ENCODE results near the gene COL4A3. TPM values are rescaled to one million over a fixed set of nuclear protein-coding genes. Genes with fewer than 3 reads are reported as not detected.

Gene COL4A3
- total RNA-seq, 1 donor from 2014 or later: 33.6 TPM

GRCh38 chr2:227335713-227336112 lies 171.3 kb downstream of the COL4A3 start:
- Histone ChIP-seq H3K9me3 (no peaks in the 10 kb centered on the region), H3K27me3 (ENCODE audit: low read depth) (no peaks in the 10 kb centered on the region), H3K4me3 (no peak overlapping the region), H3K27ac (no peak overlapping the region), H3K4me1 (no peaks in the 10 kb centered on the region), H3K36me3 (peaks cover 59% of the 10 kb centered on the region)
- peak in 1 of 2 donors; percentile 36 for ATAC-seq
- TF ChIP-seq CTCF (IDR thresholded peaks at IDR 0.05): no peak
- intact Hi-C loops (cut with DNase I): no loop called here
- no peak for DNase-seq

GRCh38 chr2:227337442-227337841 lies 173.0 kb downstream of the COL4A3 start:
- ATAC-seq: no peak
- TF ChIP-seq CTCF (IDR thresholded peaks at IDR 0.05): no peak
- no peak for DNase-seq
- Histone ChIP-seq H3K36me3 (peaks cover 62% of the 10 kb centered on the region), H3K27me3 (ENCODE audit: low read depth) (no peaks in the 10 kb centered on the region), H3K9me3 (no peaks in the 10 kb centered on the region), H3K4me1 (no peaks in the 10 kb centered on the region), H3K27ac (no peak overlapping the region), H3K4me3 (no peak overlapping the region)
- intact Hi-C loops (cut with DNase I): no loop called here

- Histone ChIP-seq H3K4me3 (no peak overlapping the region), H3K27ac (no peak overlapping the region), H3K27me3 (ENCODE audit: low read depth) (no peaks in the 10 kb centered on the region), H3K36me3 (peaks cover 55% of the 10 kb centered on the region), H3K9me3 (no peaks in the 10 kb centered on the region), H3K4me1 (no peaks in the 10 kb centered on the region)
- no peak for TF ChIP-seq CTCF (IDR thresholded peaks at IDR 0.05)
- DNase-seq (no peak), ATAC-seq (no peak)
- intact Hi-C loops (cut with DNase I): no loop called here
Measured at GRCh38 chr2:227339098-227339599, 174.7 kb downstream of the COL4A3 start.

GRCh38 chr2:227340106-227340505 lies 175.7 kb downstream of the COL4A3 start:
- Histone ChIP-seq H3K27ac (no peak overlapping the region), H3K9me3 (no peaks in the 10 kb centered on the region), H3K4me1 (no peaks in the 10 kb centered on the region), H3K27me3 (ENCODE audit: low read depth) (no peaks in the 10 kb centered on the region), H3K4me3 (no peak overlapping the region), H3K36me3 (peaks cover 45% of the 10 kb centered on the region)
- no peak for DNase-seq
- TF ChIP-seq CTCF (IDR thresholded peaks at IDR 0.05): no peak
- intact Hi-C loops (cut with DNase I): no loop called here
- no peak for ATAC-seq

- intact Hi-C loops (cut with DNase I): no loop called here
- Histone ChIP-seq H3K9me3 (no peaks in the 10 kb centered on the region), H3K4me1 (no peaks in the 10 kb centered on the region), H3K4me3 (no peak overlapping the region), H3K27ac (no peak overlapping the region), H3K27me3 (ENCODE audit: low read depth) (no peaks in the 10 kb centered on the region), H3K36me3 (peaks cover 35% of the 10 kb centered on the region)
- no peak for TF ChIP-seq CTCF (IDR thresholded peaks at IDR 0.05)
- ATAC-seq (no peak), DNase-seq (no peak)
Measured at GRCh38 chr2:227341553-227341952, 177.1 kb downstream of the COL4A3 start.

- Histone ChIP-seq H3K27me3 (ENCODE audit: low read depth) (no peaks in the 10 kb centered on the region), H3K4me1 (no peaks in the 10 kb centered on the region), H3K9me3 (no peaks in the 10 kb centered on the region), H3K27ac (no peak overlapping the region), H3K36me3 (peaks cover 50% of the 10 kb centered on the region), H3K4me3 (no peak overlapping the region)
- TF ChIP-seq CTCF (IDR thresholded peaks at IDR 0.05): no peak
- intact Hi-C loops (cut with DNase I): no loop called here
- ATAC-seq: no peak
- no peak for DNase-seq
Measured at GRCh38 chr2:227344231-227344630, 179.8 kb downstream of the COL4A3 start.

Data from lower lobe of right lung (tissue), 2 donors.